Erythroblast (primary cell): Measurements from ENCODE around the gene G6PD.

Source experiments
- GATA1 ChIP-seq: IDR thresholded peaks from 2 replicates; pipeline ENCODE4 v1.6.1; 2011; ENCODE audit warnings: low read depth, mild to moderate bottlenecking, control low read depth, low read length, moderate library complexity
- POLR2A ChIP-seq: IDR thresholded peaks from 2 replicates; pipeline ENCODE4 v1.6.1; 2011; ENCODE audit warnings: mild to moderate bottlenecking, low read length

DNA sequence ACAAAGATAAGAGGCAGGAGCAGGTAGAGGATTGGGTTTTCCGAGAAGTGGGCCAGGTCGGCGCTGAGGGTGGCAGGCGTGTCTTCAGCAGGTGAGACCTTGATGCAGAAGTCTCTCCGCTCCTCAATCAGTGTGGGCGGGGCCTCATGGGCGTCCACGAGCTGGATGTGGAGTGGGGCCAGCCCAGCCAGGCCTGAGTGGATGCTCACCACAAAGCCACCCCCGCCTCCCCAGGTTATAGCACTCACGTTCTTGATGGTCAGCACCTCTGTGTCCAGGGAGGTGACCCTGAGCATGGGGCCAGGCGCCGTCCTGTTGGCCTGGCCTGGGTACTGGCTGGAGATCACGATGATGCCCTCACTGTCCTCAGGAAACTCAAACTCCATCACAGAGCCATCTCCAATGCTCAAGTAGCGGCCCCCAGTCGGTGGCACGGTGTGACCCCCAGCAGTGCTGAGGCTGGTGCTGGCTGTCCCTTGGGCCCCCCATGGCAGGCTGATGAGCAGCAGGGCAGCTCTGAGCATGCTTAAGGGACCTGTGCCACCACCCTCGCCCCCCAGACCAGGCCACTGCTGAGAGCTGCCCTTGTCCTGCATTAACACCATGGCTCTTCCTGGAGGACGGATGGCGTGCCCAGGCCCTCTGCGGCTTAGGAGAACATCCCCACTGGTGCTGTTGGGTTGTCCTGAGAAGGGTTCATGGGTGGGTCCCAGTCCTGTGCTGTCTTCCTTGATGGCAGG lies 58.1 kb downstream of the G6PD start:
- TF ChIP-seq POLR2A (no peak), GATA1 (no peak)
